ENCODE measurements around the gene KLHL26.

GRCh38 chr19:18651733-18652132 lies 14.9 kb downstream of the KLHL26 start:
- no peak for TF ChIP-seq NPAS2 (CRISPR knock-in tag; IDR thresholded peaks at IDR 0.05; ENCODE audit: borderline replicate concordance)
- TF ChIP-seq SIX1 (CRISPR knock-in tag; IDR thresholded peaks at IDR 0.05; ENCODE audit: borderline replicate concordance), result no peak
- TF ChIP-seq RBM22 (optimal IDR thresholded peaks at IDR 0.05; ENCODE audit: low read length), result no peak
- no peak for TF ChIP-seq HNF4G (IDR thresholded peaks at IDR 0.05; ENCODE audit: borderline replicate concordance, low read depth, low read length)
- no peak for TF ChIP-seq HNF4G (CRISPR knock-in tag; IDR thresholded peaks at IDR 0.05; ENCODE audit: borderline replicate concordance, low read depth)
